ENCODE results near the gene MED16. TPM values are rescaled to one million over a fixed set of nuclear protein-coding genes. Genes with fewer than 3 reads are reported as not detected.

The MED16 gene
- total and polyA plus RNA-seq, 2 of the 13 experiments (the other 11 are each of a cell fraction or from before 2014, with no cell fraction given), result 13.3 to 14.8 TPM

DNA sequence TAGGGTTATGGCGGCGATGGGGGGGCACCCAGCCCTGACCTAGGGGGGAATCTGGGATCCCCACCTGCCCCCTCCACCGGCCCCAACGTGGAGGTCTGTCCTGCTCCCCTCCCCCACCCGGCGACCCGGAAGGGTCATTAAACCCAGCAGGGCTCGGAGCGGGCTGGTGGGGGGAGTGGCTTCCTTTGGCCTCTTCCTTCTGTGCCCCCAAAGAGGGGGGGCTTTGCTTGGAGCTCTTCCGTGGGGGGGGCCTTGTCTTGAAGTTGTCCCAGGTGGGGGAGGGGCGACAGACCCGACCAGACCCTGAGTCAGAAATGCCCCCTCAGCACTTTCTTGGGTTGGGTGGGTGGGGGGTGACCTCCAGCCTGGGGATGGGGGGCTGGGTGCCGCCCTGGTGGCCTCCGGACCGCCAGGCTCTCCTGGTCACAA, 34.4 kb upstream of the MED16 start (continued):
- TF ChIP-seq, protein P1, sequence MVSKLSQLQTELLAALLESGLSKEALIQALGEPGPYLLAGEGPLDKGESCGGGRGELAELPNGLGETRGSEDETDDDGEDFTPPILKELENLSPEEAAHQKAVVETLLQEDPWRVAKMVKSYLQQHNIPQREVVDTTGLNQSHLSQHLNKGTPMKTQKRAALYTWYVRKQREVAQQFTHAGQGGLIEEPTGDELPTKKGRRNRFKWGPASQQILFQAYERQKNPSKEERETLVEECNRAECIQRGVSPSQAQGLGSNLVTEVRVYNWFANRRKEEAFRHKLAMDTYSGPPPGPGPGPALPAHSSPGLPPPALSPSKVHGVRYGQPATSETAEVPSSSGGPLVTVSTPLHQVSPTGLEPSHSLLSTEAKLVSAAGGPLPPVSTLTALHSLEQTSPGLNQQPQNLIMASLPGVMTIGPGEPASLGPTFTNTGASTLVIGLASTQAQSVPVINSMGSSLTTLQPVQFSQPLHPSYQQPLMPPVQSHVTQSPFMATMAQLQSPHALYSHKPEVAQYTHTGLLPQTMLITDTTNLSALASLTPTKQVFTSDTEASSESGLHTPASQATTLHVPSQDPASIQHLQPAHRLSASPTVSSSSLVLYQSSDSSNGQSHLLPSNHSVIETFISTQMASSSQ (IDR thresholded peaks at IDR 0.05; ENCODE audit: low read depth), result no peak
- TF ChIP-seq, protein P1 (CRISPR knock-in tag; IDR thresholded peaks at IDR 0.05; ENCODE audit: borderline replicate concordance), result no peak

DNA sequence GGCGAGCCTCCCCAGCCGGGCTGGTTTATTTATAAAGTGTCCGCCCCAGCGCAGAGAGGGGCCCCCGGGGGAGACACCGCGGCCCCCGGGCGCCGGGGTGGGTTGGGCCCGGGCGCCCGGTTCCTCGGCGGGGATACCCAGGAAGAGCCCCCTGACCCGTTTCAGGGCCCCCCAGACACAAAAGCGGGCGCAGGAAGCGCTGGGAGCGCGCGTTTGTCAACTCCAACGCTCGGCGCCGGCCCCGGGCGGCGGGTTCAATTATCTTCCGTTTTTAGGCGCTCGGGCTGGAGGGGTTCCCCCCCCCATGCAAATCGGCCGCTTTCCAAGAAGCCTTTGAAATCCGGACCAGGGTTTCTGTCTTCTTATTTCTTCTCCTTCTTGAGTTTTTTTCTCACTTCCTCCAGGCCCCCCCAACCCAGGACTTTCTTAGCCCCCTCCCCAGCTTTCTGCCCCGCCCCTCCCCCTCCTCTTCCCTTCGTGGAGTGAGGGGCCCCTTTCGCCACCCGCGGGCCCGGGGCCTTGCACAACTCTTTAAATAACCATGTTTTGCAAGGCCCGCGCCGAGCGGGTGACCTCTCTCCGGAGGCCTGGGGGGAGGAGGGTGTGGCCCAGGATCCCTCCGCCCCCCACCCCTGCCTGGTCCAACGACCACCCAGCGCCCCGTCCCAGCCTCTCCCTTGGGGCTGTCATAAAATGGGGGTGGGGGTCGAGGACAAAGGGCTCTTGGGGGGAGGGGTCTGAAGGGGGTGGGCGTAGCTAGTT, 33.8 kb upstream of the MED16 start:
- peak overlapping the region; percentile 98 for H3K9ac ChIP-seq (ENCODE audit: insufficient read depth, low read depth, low read length)
- no peak for FAIRE-seq
- intact Hi-C loops (cut with micrococcal nuclease; ENCODE audit: unreplicated experiment), result loop anchor here (10.0 kb wide), 1 partner anchor 262 kb away; the partner anchor contains the start of gene RNF126
- peak overlapping the region; percentile 88 to 98 (median 96) for H3K4me3 ChIP-seq (replicated peaks in 1 of 3; ENCODE audit: insufficient read depth in 1 of 3, low read depth in 2 of 3, low read length in 3 of 3)
- H3K4me1 ChIP-seq (ENCODE audit: insufficient read depth, low read length), result peaks cover 55% of the 10 kb centered on the region
- no peaks in the 10 kb centered on the region for H3K9me3 ChIP-seq (ENCODE audit: low read length)
- H3K27ac ChIP-seq (ENCODE audit: extremely low read length, insufficient read depth, low read length), result peak overlapping the region; percentile 92
- BruUV-seq (replicated peaks), result TSS peak; percentile 54
- in situ Hi-C loops (cut with HindIII; ENCODE audit: extremely low pct_ligation_motif_present, low pct_unique_long_range_greater_than_20kb), result loop anchor here (5.0 kb wide), 1 partner anchor 36 kb away; no protein-coding TSS in a partner anchor
- peak overlapping the region; percentile 93 for H3K4me2 ChIP-seq (ENCODE audit: low read depth, low read length)
- no peak overlapping the region for H2AFZ ChIP-seq (ENCODE audit: low read length)
- ChIA-PET CTCF (ENCODE audit: low intra/inter-chr PET ratio, low total read pairs) (interaction anchor here (3.5 kb wide), 1 partner anchor 56 kb away, joined by 14 read pairs; the partner anchor contains the start of gene WDR18), POLR2A (interaction anchor here (1.3 to 2.2 kb wide), 7 partner anchors 9 to 58 kb away, joined by 3 to 42 read pairs (median 5); partner anchors contain the start of gene WDR18)
- DNase-seq (ENCODE audit: low spot score), result peak; percentile 85
- ATAC-seq, result peak; percentile 16
- H3K79me2 ChIP-seq (ENCODE audit: insufficient read depth, low read length), result peaks cover 55% of the 10 kb centered on the region
- no peaks in the 10 kb centered on the region for H3K27me3 ChIP-seq (ENCODE audit: control insufficient read depth in 1 of 2, insufficient read depth in 2 of 2, low read length in 2 of 2)
- WGBS (ENCODE audit: low lambda C conversion rate), result under 1% methylated on average over 39 of the region's 52 CpGs
- peaks cover 10% of the 10 kb centered on the region; the same call in 1 of the 2 replicates for H4K20me1 ChIP-seq (ENCODE audit: insufficient read depth, low read length)
- H3K36me3 ChIP-seq (replicated peaks in 1 of 2; ENCODE audit: control insufficient read depth in 1 of 2, insufficient read depth in 2 of 2, low read length in 2 of 2), result peaks cover 6 to 23% of the 10 kb centered on the region in 2 experiments; a peak in 4 of 5 replicates
- peak; percentile 87 for TF ChIP-seq CEBPG (CRISPR knock-in tag; IDR thresholded peaks at IDR 0.05)
- TF ChIP-seq SPEN (CRISPR knock-in tag; IDR thresholded peaks at IDR 0.05; ENCODE audit: low read depth), result no peak
- TF ChIP-seq, protein P2, sequence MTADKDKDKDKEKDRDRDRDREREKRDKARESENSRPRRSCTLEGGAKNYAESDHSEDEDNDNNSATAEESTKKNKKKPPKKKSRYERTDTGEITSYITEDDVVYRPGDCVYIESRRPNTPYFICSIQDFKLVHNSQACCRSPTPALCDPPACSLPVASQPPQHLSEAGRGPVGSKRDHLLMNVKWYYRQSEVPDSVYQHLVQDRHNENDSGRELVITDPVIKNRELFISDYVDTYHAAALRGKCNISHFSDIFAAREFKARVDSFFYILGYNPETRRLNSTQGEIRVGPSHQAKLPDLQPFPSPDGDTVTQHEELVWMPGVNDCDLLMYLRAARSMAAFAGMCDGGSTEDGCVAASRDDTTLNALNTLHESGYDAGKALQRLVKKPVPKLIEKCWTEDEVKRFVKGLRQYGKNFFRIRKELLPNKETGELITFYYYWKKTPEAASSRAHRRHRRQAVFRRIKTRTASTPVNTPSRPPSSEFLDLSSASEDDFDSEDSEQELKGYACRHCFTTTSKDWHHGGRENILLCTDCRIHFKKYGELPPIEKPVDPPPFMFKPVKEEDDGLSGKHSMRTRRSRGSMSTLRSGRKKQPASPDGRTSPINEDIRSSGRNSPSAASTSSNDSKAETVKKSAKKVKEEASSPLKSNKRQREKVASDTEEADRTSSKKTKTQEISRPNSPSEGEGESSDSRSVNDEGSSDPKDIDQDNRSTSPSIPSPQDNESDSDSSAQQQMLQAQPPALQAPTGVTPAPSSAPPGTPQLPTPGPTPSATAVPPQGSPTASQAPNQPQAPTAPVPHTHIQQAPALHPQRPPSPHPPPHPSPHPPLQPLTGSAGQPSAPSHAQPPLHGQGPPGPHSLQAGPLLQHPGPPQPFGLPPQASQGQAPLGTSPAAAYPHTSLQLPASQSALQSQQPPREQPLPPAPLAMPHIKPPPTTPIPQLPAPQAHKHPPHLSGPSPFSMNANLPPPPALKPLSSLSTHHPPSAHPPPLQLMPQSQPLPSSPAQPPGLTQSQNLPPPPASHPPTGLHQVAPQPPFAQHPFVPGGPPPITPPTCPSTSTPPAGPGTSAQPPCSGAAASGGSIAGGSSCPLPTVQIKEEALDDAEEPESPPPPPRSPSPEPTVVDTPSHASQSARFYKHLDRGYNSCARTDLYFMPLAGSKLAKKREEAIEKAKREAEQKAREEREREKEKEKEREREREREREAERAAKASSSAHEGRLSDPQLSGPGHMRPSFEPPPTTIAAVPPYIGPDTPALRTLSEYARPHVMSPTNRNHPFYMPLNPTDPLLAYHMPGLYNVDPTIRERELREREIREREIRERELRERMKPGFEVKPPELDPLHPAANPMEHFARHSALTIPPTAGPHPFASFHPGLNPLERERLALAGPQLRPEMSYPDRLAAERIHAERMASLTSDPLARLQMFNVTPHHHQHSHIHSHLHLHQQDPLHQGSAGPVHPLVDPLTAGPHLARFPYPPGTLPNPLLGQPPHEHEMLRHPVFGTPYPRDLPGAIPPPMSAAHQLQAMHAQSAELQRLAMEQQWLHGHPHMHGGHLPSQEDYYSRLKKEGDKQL (CRISPR knock-in tag; IDR thresholded peaks at IDR 0.05; ENCODE audit: low read depth), result no peak
- no peak for TF ChIP-seq TOE1 (CRISPR knock-in tag; IDR thresholded peaks at IDR 0.05)
- no peak for TF ChIP-seq ISL2 (CRISPR knock-in tag; IDR thresholded peaks at IDR 0.05)
- TF ChIP-seq, protein P3, sequence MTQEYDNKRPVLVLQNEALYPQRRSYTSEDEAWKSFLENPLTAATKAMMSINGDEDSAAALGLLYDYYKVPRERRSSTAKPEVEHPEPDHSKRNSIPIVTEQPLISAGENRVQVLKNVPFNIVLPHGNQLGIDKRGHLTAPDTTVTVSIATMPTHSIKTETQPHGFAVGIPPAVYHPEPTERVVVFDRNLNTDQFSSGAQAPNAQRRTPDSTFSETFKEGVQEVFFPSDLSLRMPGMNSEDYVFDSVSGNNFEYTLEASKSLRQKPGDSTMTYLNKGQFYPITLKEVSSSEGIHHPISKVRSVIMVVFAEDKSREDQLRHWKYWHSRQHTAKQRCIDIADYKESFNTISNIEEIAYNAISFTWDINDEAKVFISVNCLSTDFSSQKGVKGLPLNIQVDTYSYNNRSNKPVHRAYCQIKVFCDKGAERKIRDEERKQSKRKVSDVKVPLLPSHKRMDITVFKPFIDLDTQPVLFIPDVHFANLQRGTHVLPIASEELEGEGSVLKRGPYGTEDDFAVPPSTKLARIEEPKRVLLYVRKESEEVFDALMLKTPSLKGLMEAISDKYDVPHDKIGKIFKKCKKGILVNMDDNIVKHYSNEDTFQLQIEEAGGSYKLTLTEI (CRISPR knock-in tag; conservative IDR thresholded peaks at IDR 0.05), result no peak
- no peak for TF ChIP-seq ZNF670 (CRISPR knock-in tag; IDR thresholded peaks at IDR 0.05; ENCODE audit: borderline replicate concordance)
- no peak for TF ChIP-seq TEAD3 (CRISPR knock-in tag; optimal IDR thresholded peaks at IDR 0.05; ENCODE audit: borderline replicate concordance)
